ENCODE measurements around the gene NACAD.
A peak's percentile ranks its signal among the peaks of the same experiment; 100 is the strongest.

NACAD gene, protein sequence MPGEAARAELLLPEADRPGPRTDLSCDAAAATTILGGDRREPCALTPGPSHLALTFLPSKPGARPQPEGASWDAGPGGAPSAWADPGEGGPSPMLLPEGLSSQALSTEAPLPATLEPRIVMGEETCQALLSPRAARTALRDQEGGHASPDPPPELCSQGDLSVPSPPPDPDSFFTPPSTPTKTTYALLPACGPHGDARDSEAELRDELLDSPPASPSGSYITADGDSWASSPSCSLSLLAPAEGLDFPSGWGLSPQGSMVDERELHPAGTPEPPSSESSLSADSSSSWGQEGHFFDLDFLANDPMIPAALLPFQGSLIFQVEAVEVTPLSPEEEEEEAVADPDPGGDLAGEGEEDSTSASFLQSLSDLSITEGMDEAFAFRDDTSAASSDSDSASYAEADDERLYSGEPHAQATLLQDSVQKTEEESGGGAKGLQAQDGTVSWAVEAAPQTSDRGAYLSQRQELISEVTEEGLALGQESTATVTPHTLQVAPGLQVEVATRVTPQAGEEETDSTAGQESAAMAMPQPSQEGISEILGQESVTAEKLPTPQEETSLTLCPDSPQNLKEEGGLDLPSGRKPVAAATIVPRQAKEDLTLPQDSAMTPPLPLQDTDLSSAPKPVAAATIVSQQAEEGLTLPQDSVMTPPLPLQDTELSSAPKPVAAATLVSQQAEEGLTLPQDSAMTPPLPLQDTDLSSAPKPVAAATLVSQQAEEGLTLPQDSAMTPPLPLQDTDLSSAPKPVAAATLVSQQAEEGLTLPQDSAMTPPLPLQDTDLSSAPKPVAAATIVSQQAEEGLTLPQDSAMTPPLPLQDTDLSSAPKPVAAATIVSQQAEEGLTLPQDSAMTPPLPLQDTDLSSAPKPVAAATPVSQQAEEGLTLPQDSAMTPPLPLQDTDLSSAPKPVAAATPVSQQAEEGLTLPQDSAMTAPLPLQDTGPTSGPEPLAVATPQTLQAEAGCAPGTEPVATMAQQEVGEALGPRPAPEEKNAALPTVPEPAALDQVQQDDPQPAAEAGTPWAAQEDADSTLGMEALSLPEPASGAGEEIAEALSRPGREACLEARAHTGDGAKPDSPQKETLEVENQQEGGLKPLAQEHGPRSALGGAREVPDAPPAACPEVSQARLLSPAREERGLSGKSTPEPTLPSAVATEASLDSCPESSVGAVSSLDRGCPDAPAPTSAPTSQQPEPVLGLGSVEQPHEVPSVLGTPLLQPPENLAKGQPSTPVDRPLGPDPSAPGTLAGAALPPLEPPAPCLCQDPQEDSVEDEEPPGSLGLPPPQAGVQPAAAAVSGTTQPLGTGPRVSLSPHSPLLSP (N-terminal part only)

DNA sequence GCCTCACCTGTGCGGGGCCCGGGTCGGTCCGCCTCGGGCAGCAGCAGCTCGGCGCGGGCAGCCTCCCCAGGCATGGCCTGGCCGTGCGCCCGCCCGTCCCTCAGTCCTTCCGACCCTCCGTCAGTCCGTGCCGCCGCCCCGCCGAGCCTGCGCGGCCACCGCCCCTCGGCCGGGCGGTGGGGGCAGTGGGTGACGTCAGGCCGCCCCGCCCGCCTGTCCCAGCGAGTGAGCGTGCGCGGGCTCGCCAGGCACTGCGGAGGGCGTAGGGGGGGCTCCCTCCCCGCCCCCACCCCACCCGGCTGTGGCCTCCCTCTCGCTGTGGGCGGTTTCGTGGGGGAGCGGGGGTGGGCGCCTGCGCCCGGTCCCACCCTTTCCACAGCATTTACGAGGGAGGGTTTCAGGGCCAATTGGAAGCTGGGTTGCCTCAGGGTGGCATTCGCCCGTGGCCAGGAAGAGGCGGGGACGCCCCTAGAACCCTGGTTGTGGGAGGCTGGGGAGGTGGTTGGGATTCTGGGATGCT, at the start of gene NACAD:
TSS of gene NACAD (minus strand) at position 149 of the 520 bp plus-strand sequence. CDS start at position 74, 75 bp downstream.
- Histone ChIP-seq H3K9ac (ENCODE audit: low read length) (peak within 1 kb of the TSS; percentile 50), H3K9me3 (ENCODE audit: control insufficient read depth, low read length) (no peaks in the 10 kb centered on the region), H3K4me1 (ENCODE audit: control insufficient read depth, insufficient read depth, low read length) (no peaks in the 10 kb centered on the region), H3K27me3 (ENCODE audit: control insufficient read depth, insufficient read depth, low read length) (peaks cover 17% of the 10 kb centered on the region), H3K4me3 (ENCODE audit: low read length) (peak within 1 kb of the TSS; percentile 25), H3K36me3 (ENCODE audit: control insufficient read depth, insufficient read depth, low read length) (no peaks in the 10 kb centered on the region)

DNA sequence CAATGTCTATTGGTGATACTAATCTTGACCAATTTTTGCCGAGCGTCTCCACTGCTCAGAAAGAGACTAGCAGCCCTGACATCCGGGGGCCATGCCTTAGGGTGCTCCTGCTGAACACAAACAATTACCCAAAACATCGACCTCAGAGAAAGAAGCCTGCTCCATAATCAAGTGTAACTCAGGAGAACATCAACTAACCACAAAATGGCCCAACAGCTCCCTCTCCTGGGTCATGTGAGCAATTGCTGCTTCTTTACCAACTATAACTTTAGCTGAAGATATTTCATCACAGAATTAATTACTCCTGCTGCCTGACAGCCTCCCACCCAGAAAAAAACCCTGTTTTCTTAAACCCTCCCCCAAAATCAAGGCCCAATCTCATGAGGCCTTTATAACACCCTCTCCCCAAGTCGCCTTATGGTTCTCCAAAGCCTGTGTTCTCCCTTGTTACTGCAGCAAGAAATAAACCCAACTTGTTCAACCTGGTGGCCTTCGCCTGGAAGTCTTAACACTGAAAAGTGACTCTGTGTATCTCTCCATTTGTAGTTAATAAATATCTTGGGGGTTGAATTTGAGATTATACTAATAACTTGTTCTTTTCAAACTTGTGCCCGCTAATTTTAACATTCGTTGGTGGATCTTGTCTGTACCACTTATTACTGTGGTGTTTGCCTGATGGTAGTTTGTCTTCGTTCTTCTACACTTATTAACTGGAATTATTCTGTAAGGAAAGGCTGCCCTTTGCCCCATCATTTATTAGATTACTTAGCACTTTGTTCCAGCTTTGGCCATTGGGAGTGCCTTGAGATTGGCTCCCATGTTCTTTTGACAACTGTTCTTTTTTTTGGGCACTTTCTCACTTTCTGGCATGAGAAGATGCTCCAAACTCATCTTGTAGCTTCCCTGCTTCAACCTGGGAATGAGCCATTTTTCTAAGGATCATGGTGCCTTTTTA, 47.6 kb upstream of the NACAD start:
- no peak overlapping the region for H3K9ac ChIP-seq (ENCODE audit: low read length)

DNA sequence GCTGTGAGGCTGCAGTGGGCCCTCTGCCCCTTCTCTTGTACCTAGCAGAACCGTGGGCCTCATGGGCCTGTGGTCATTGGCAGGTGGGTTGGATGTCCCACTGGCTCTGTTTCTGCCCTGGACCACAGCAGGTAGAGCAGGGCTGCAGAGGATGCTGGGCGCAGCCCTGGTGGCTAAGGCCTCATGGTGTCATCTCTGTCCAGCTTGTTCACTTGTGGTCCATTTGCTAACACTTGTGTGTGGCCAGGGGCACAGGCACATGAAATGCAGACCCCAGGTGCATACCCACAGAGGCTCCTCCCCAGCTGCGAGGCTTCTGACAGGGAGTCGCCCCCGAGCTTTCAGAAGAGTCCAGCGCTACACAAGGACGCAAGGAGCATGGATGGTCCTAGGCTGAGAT, 45.1 kb upstream of the NACAD start:
- no peaks in the 10 kb centered on the region for H3K4me1 ChIP-seq (ENCODE audit: control insufficient read depth, insufficient read depth, low read length)
- no peak overlapping the region for H3K4me3 ChIP-seq (ENCODE audit: low read length)
- no peaks in the 10 kb centered on the region for H3K9me3 ChIP-seq (ENCODE audit: control insufficient read depth, low read length)
- H3K27me3 ChIP-seq (ENCODE audit: control insufficient read depth, insufficient read depth, low read length), result no peaks in the 10 kb centered on the region
- H3K9ac ChIP-seq (ENCODE audit: low read length), result no peak overlapping the region
- no peaks in the 10 kb centered on the region for H3K36me3 ChIP-seq (ENCODE audit: control insufficient read depth, insufficient read depth, low read length)

More for the DNA sequence above, 47.6 kb upstream of the NACAD start:
- Histone ChIP-seq H3K9me3 (ENCODE audit: control insufficient read depth, low read length) (no peaks in the 10 kb centered on the region), H3K36me3 (ENCODE audit: control insufficient read depth, insufficient read depth, low read length) (no peaks in the 10 kb centered on the region), H3K27me3 (ENCODE audit: control insufficient read depth, insufficient read depth, low read length) (peaks cover 3% of the 10 kb centered on the region), H3K4me1 (ENCODE audit: control insufficient read depth, insufficient read depth, low read length) (no peaks in the 10 kb centered on the region), H3K4me3 (ENCODE audit: low read length) (no peak overlapping the region)

DNA sequence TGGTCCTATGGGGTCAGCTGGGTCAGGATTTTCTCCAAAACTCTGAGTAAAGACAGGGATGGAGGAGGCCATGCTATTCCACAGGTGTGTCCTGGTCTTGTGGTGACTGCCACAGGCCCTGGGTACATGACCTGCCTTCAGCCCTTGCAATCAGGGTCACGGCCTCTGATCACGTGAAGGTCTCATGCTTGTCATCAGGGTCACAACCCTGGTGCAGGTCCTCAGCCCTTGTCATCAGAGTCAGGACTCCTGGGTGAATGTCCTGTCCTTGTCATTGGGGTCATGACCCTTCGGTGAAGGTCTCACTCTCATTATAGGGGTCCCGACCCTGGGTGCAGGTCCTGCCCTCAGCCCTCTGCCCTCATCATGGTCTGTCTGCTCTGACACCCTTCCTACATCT, 44.6 kb upstream of the NACAD start:
- Histone ChIP-seq H3K4me3 (ENCODE audit: low read length) (no peak overlapping the region), H3K4me1 (ENCODE audit: control insufficient read depth, insufficient read depth, low read length) (no peaks in the 10 kb centered on the region), H3K27me3 (ENCODE audit: control insufficient read depth, insufficient read depth, low read length) (no peaks in the 10 kb centered on the region), H3K36me3 (ENCODE audit: control insufficient read depth, insufficient read depth, low read length) (no peaks in the 10 kb centered on the region), H3K9ac (ENCODE audit: low read length) (no peak overlapping the region), H3K9me3 (ENCODE audit: control insufficient read depth, low read length) (no peaks in the 10 kb centered on the region)

DNA sequence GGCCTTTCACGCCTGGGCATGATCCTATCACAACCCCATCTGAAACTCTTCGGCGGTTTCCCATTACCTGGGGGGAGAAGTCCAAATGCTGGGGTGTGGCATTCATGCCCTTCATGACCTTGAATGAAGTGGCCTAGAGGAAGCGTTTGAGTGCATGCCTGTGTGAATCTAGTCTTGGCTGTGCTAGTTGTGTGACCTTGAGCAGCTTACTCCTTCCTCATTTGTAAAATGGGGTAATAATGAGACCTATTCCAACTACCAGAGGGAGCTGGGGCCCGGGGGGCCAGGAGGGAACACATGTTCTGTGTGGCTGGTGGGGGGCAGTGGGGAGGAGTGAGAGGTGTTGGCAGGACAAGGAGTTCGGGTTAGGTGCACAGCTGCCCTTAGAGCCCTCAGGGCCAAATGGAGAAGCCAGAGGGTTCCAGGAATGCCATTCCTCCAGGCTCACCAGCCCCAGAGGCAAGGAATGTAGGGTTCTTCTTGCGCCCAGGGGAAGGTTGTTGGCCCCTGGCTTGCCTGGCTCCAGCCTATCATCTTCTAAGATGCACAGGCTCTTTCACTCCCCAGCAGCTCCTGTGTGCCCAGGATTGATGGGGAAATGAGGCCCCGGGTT, 44.0 kb upstream of the NACAD start:
- Histone ChIP-seq H3K27me3 (ENCODE audit: control insufficient read depth, insufficient read depth, low read length) (no peaks in the 10 kb centered on the region), H3K4me1 (ENCODE audit: control insufficient read depth, insufficient read depth, low read length) (no peaks in the 10 kb centered on the region), H3K9me3 (ENCODE audit: control insufficient read depth, low read length) (no peaks in the 10 kb centered on the region), H3K4me3 (ENCODE audit: low read length) (no peak overlapping the region), H3K9ac (ENCODE audit: low read length) (no peak overlapping the region), H3K36me3 (ENCODE audit: control insufficient read depth, insufficient read depth, low read length) (no peaks in the 10 kb centered on the region)

DNA sequence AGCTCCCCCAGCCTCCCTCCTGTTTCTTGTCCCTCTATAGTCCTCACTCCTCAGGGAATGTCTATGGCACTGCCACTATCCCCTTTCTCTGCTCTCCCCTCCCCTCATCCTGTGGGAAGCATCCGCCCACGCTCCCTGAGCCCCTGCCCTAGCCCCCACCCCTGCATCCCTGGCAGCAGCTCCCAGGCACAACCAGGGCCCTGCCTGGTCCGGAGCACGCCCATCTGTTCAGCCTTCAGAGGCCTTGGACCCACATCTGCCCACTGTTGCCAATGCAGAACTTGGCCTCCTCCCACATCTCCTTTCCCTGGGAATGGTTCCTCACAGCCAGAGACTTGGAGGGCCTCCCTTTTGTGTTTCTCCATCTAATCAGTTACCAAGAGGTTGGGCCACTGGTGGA, 43.1 kb upstream of the NACAD start:
- no peak overlapping the region for H3K4me3 ChIP-seq (ENCODE audit: low read length)
- H3K36me3 ChIP-seq (ENCODE audit: control insufficient read depth, insufficient read depth, low read length), result no peaks in the 10 kb centered on the region
- H3K9ac ChIP-seq (ENCODE audit: low read length), result no peak overlapping the region
- H3K4me1 ChIP-seq (ENCODE audit: control insufficient read depth, insufficient read depth, low read length), result no peaks in the 10 kb centered on the region
- H3K27me3 ChIP-seq (ENCODE audit: control insufficient read depth, insufficient read depth, low read length), result no peaks in the 10 kb centered on the region
- no peaks in the 10 kb centered on the region for H3K9me3 ChIP-seq (ENCODE audit: control insufficient read depth, low read length)

DNA sequence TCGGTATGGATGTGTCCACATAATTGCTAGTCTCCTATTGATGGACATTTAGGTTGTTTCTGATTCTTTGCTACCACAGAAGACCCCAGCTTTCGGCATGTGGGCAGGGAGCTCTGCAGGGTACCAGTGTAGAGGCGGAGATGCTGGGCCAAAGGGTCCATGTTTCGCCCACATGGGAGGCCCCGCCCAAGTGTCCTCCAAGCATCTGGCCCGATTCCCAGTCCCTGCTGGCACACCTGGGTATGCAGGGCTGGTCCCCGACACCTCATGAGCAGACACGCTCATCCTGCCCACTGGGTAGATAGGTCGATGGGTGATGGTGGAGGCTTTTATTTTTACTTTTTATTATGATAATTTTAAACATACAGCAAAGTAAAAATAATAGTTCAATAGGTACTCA, 42.1 kb upstream of the NACAD start:
- Histone ChIP-seq H3K9me3 (ENCODE audit: control insufficient read depth, low read length) (no peaks in the 10 kb centered on the region), H3K9ac (ENCODE audit: low read length) (no peak overlapping the region), H3K4me3 (ENCODE audit: low read length) (no peak overlapping the region), H3K4me1 (ENCODE audit: control insufficient read depth, insufficient read depth, low read length) (no peaks in the 10 kb centered on the region), H3K36me3 (ENCODE audit: control insufficient read depth, insufficient read depth, low read length) (no peaks in the 10 kb centered on the region), H3K27me3 (ENCODE audit: control insufficient read depth, insufficient read depth, low read length) (no peaks in the 10 kb centered on the region)

DNA sequence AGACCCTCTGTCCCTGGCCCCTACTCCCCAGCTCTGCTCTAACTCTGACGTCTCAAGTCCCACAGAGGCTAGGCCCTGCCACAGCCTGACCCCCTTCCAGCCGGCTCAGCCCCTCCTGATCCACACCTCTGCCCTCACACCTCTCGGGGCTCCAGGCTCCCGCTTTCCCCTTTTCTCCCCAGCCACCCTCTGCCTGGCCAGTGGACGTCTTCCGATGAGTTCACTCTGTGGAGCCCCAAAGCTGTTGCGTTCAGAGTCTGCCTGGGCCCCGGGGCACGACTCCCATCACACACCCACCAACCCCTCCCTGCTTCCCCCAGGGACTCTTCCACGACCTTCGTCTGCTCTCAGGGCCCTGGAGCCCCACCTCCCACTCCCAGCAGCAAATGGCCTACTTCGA, 41.1 kb upstream of the NACAD start:
- H3K4me3 ChIP-seq (ENCODE audit: low read length), result no peak overlapping the region
- no peaks in the 10 kb centered on the region for H3K9me3 ChIP-seq (ENCODE audit: control insufficient read depth, low read length)
- no peak overlapping the region for H3K9ac ChIP-seq (ENCODE audit: low read length)
- H3K36me3 ChIP-seq (ENCODE audit: control insufficient read depth, insufficient read depth, low read length), result no peaks in the 10 kb centered on the region
- H3K4me1 ChIP-seq (ENCODE audit: control insufficient read depth, insufficient read depth, low read length), result no peaks in the 10 kb centered on the region
- no peaks in the 10 kb centered on the region for H3K27me3 ChIP-seq (ENCODE audit: control insufficient read depth, insufficient read depth, low read length)

DNA sequence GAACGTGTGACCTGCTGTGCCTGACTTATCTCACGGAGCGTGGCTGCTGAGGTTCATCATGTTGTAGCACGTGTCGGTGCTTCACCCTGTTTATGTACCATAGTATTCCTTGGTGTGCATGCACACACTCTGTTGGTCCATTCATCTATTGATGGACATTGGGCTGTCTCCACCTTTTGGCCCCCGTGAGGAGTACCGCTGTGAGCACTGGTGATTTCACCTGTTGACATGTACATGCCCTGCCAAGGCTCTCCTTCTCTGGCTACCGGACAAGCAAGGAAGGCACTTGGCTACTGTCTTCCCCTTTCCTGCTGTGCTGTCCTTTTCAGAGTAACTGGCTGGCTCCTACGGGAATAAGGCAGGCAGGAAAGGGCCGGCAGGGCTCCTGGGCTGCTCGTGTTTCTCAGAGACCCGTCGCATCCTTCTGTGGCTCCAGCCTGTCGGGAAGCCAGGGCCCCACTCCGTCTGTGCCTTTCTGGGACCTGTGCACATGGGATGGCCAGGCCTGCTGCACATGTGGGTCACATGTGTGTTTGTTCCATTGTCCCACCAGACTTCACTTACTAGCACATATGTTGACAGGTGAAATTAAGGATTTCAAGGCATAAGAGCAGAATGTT, 40.5 kb upstream of the NACAD start:
- no peaks in the 10 kb centered on the region for H3K4me1 ChIP-seq (ENCODE audit: control insufficient read depth, insufficient read depth, low read length)
- H3K4me3 ChIP-seq (ENCODE audit: low read length), result no peak overlapping the region
- no peaks in the 10 kb centered on the region for H3K9me3 ChIP-seq (ENCODE audit: control insufficient read depth, low read length)
- H3K27me3 ChIP-seq (ENCODE audit: control insufficient read depth, insufficient read depth, low read length), result no peaks in the 10 kb centered on the region
- no peaks in the 10 kb centered on the region for H3K36me3 ChIP-seq (ENCODE audit: control insufficient read depth, insufficient read depth, low read length)
- H3K9ac ChIP-seq (ENCODE audit: low read length), result no peak overlapping the region

DNA sequence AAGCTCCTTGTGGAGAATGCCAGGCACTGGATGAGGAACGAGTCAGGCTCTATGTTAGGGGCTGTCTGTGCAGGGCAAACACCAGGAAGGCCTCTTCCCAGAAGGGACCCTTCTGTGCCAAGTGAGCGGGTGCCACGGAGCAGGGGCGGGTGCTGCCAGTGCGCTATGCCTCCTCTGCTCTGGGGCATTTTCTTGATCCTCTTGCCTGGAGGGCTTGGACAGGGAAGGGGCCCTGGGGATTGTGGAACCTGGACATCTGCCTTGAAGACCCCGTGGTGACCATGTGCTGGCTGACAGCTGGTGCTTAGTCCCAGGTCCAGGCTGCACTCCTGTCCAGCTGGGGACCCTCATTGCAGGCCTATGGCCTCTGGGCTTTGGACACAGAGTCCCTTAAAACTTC, 38.2 kb upstream of the NACAD start:
- no peaks in the 10 kb centered on the region for H3K9me3 ChIP-seq (ENCODE audit: control insufficient read depth, low read length)

More for the DNA sequence above, 38.2 kb upstream of the NACAD start:
- H3K4me1 ChIP-seq (ENCODE audit: control insufficient read depth, insufficient read depth, low read length), result no peaks in the 10 kb centered on the region
- H3K36me3 ChIP-seq (ENCODE audit: control insufficient read depth, insufficient read depth, low read length), result no peaks in the 10 kb centered on the region
- no peaks in the 10 kb centered on the region for H3K27me3 ChIP-seq (ENCODE audit: control insufficient read depth, insufficient read depth, low read length)
- no peak overlapping the region for H3K9ac ChIP-seq (ENCODE audit: low read length)
- H3K4me3 ChIP-seq (ENCODE audit: low read length), result no peak overlapping the region

All from mucosa of stomach (tissue), 1 donor.